RKO (cell line): ENCODE measurements around the gene DPH1.

Source experiments
- DNase-seq: peaks from one replicate; pipeline ENCODE4 v3.0.0-alpha.2; 2016; ENCODE audit warnings: low spot score

DPH1 gene

GRCh38 chr17:2082003-2082781 lies 52.2 kb downstream of the DPH1 start:
- no peak for DNase-seq

- DNase-seq, result no peak
These were observed 53.7 kb downstream of the DPH1 start for GRCh38 chr17:2083613-2084035.

- DNase-seq, result no peak
These were observed 54.2 kb downstream of the DPH1 start for GRCh38 chr17:2084036-2084765.

- DNase-seq, result no peak
These were observed 55.1 kb downstream of the DPH1 start for GRCh38 chr17:2084766-2085647.

- no peak for DNase-seq
These were observed 55.6 kb downstream of the DPH1 start for GRCh38 chr17:2085648-2085949.

GRCh38 chr17:2086306-2086705 lies 56.4 kb downstream of the DPH1 start:
- no peak for DNase-seq

GRCh38 chr17:2087597-2088211 lies 57.8 kb downstream of the DPH1 start:
- DNase-seq, result no peak

- DNase-seq, result no peak
These were observed 59.1 kb downstream of the DPH1 start for GRCh38 chr17:2089021-2089422.

- DNase-seq, result no peak
These were observed 60.3 kb downstream of the DPH1 start for GRCh38 chr17:2090210-2090641.

- DNase-seq, result peak; percentile 51
These were observed 61.0 kb downstream of the DPH1 start for GRCh38 chr17:2090804-2091534.

- DNase-seq, result no peak
These were observed 62.3 kb downstream of the DPH1 start for GRCh38 chr17:2092253-2092652.

GRCh38 chr17:2093349-2093748 lies 63.4 kb downstream of the DPH1 start:
- DNase-seq, result no peak
